Ishikawa (cell line): ENCODE results near the gene AQP2.

Source experiments
- CEBPB ChIP-seq: IDR thresholded peaks from 2 replicates; pipeline ENCODE4 v1.6.1; 2012
- EP300 ChIP-seq: IDR thresholded peaks from 2 replicates; pipeline ENCODE4 v1.6.1; 2012; ENCODE audit warnings: borderline replicate concordance
- FOXM1 ChIP-seq: IDR thresholded peaks from 2 replicates; pipeline ENCODE4 v1.6.1; 2012; ENCODE audit warnings: low read depth, borderline replicate concordance
- RAD21 ChIP-seq: IDR thresholded peaks from 2 replicates; pipeline ENCODE4 v1.6.1; 2012; ENCODE audit warnings: low read depth
- REST ChIP-seq: IDR thresholded peaks from 2 replicates; pipeline ENCODE4 v1.6.1; 2012; ENCODE audit warnings: low read depth, mild to moderate bottlenecking
- TAF1 ChIP-seq: IDR thresholded peaks from 2 replicates; pipeline ENCODE4 v1.6.1; 2012; ENCODE audit warnings: low read depth, mild to moderate bottlenecking

- no peak for TF ChIP-seq EP300
- TF ChIP-seq RAD21 = no peak
- TF ChIP-seq REST = no peak
- TF ChIP-seq FOXM1 = no peak
- no peak for TF ChIP-seq CEBPB
- no peak for TF ChIP-seq TAF1
Measured at GRCh38 chr12:49968471-49968870, 17.9 kb downstream of the AQP2 start.
